ENCODE data around the gene RFTN1.
"Not testable (repeated sequence)": the region's sequence is repeated elsewhere in the genome, so short reads cannot be mapped to it uniquely, and the experiment has no call there.

RFTN1 gene

DNA sequence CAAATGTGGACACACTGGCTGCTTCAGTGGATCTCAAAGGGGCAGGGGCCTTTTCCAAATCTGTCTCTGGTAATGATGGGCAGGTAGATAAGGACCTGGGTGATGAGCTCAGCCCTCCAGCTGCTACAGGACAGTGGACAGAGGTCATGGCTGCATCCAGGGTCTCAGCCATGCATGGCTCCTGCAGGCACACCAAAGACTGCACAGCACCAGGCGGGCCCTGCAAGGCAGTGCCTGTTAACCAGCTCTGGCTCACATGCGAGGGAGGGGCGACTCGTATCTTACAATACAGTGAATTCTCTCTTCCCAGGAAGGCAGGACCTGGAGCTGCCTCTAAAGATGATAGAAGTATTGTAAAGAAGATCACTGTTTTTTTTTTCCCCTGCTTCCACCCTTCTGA lies 189.8 kb downstream of the RFTN1 start:
- H3K4me1 Mint-ChIP-seq, result peaks cover 28% of the 10 kb centered on the region
- no peak overlapping the region for H3K4me3 Mint-ChIP-seq
- H3K9me3 Mint-ChIP-seq, result no peaks in the 10 kb centered on the region
- no peak overlapping the region for H3K27ac Mint-ChIP-seq
- CTCF ChIA-PET, result interaction anchor here (0.9 to 13.5 kb wide), 3 partner anchors 11 to 38 kb away, joined by 3 to 246 read pairs (median 3); no protein-coding TSS in a partner anchor
- H3K27me3 Mint-ChIP-seq, result no peaks in the 10 kb centered on the region
- DNase-seq, result no peak
- peaks cover 82% of the 10 kb centered on the region for H3K36me3 Mint-ChIP-seq

DNA sequence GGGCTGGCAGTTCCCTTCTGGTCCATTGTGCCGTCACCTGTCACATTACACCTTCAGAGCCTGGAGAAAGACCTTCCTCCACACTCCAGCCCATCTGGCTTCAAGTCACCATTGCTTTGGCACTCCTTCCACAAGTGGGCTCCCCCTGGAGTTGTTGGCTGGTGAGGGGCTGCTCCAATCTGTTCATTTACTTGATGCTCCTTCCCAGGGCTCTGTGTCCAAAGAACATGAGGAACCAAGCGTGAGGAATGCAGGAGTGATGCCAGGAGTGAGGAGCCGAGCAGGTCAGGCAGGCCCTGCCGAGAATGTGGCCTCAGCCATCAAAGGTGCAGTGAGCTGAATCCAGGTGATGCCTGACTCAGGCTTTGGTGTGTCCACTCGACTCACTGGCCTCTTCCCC lies 191.3 kb downstream of the RFTN1 start:
- DNase-seq, result no peak
- CTCF ChIA-PET, result interaction anchor here (1.0 to 13.5 kb wide), 3 partner anchors 30 to 53 kb away, joined by 3 to 246 read pairs (median 4); no protein-coding TSS in a partner anchor
- peak overlapping the region; percentile 76 for H3K27ac Mint-ChIP-seq
- no peak overlapping the region for H3K4me3 Mint-ChIP-seq
- no peaks in the 10 kb centered on the region for H3K9me3 Mint-ChIP-seq
- H3K36me3 Mint-ChIP-seq, result peaks cover 84% of the 10 kb centered on the region
- peaks cover 43% of the 10 kb centered on the region for H3K4me1 Mint-ChIP-seq
- H3K27me3 Mint-ChIP-seq, result no peaks in the 10 kb centered on the region

DNA sequence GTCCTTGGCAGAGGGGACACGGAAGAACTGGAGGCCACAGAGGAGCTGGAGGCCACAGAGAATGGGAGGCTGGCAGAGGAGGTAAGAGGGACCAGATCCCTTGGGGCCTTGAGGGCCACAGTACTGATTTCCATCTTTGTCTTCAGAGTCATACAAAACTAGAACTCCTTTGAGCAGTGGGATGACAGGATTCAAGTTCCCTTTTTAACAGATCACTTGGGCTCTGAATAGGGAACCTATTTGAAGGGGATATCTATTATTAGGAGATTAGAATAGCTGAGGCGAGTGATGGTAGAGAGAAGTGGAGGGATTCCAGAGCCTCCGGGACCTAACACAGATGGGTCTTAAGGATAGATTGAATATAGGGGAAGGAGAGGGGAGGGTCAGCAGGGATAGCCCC lies 192.8 kb downstream of the RFTN1 start:
- Mint-ChIP-seq H3K27ac (peak overlapping the region; percentile 94), H3K9me3 (no peaks in the 10 kb centered on the region), H3K4me3 (no peak overlapping the region), H3K4me1 (peaks cover 58% of the 10 kb centered on the region), H3K27me3 (no peaks in the 10 kb centered on the region), H3K36me3 (peaks cover 87% of the 10 kb centered on the region)
- CTCF ChIA-PET, result interaction anchor here (1.1 to 13.5 kb wide), 13 partner anchors 12 to 235 kb away, joined by 3 to 246 read pairs (median 8); partner anchors contain the start of genes DPH3 and OXNAD1
- no peak for DNase-seq

DNA sequence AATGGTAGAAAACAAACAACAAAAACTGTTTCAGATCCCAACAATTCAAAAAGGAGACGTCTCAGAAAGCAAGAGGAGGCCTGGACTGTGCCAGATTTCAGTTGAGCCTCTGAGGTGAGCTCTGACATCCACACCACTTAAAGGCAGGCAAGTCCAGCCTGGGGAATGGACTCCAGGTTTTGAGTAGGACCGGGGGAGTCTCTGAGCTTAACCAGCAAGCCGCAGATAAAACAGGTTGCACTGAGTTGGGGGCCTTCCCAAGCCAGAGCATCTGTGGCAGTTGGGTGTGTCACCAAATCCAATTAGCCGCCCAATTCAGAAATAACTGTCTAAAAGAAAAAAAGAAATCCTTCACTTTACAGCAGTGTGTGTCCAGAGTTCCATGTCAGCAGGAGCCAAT lies 193.8 kb downstream of the RFTN1 start:
- no peaks in the 10 kb centered on the region for H3K9me3 Mint-ChIP-seq
- peak overlapping the region; percentile 94 for H3K27ac Mint-ChIP-seq
- peaks cover 68% of the 10 kb centered on the region for H3K4me1 Mint-ChIP-seq
- DNase-seq, result no peak
- peaks cover 88% of the 10 kb centered on the region for H3K36me3 Mint-ChIP-seq
- CTCF ChIA-PET, result interaction anchor here (0.6 to 13.5 kb wide), 19 partner anchors 13 to 1161 kb away, joined by 3 to 246 read pairs (median 5); partner anchors contain the start of genes DPH3 and OXNAD1
- H3K27me3 Mint-ChIP-seq, result no peaks in the 10 kb centered on the region
- no peak overlapping the region for H3K4me3 Mint-ChIP-seq

DNA sequence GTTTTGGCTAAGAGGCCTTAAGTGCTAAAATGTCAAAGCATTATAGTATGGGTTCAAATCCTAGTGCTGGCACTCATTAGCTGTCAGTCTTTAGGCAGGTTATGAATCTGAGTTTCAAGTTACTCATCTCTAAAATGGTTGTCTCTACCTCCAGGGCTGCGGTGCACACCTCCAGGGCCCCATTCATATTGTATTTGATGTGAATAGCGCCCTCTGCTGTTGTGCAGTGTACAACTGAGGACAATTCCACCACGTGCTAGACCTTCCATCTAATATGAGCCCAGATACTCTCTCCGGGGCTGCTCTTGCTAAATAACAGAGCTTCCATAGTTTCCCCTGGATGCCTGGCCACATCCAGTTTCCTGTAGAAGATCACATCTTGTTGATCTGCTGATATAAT lies 194.2 kb downstream of the RFTN1 start:
- CTCF ChIA-PET, result interaction anchor here (0.6 to 13.5 kb wide), 21 partner anchors 13 to 1161 kb away, joined by 3 to 246 read pairs (median 5); partner anchors contain the start of genes DPH3 and OXNAD1
- peaks cover 71% of the 10 kb centered on the region for H3K4me1 Mint-ChIP-seq
- H3K27me3 Mint-ChIP-seq, result no peaks in the 10 kb centered on the region
- no peak overlapping the region for H3K4me3 Mint-ChIP-seq
- DNase-seq, result peak; percentile 89
- H3K9me3 Mint-ChIP-seq, result no peaks in the 10 kb centered on the region
- peaks cover 89% of the 10 kb centered on the region for H3K36me3 Mint-ChIP-seq
- peak overlapping the region; percentile 94 for H3K27ac Mint-ChIP-seq

DNA sequence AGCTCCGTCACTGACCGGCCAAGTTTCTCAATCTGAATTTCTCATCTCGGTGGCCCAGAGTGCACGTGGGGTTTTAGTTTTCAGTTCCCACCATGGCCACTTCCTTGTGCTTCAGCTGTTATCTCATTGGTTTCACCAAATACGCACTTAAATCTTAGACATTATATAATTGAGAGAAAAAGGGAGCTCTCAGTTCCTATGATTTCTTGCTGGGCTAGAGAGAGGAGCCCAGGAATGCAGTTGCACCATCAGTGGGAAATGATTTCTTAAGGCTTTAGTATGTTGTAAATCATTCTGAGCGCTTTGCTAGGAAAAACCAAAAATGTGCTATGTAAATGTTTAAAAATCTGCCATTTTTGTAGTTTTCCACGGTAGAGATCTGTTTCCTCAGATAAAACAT lies 195.3 kb downstream of the RFTN1 start:
- Mint-ChIP-seq H3K4me3 (no peak overlapping the region), H3K9me3 (no peaks in the 10 kb centered on the region), H3K27ac (peak overlapping the region; percentile 94), H3K27me3 (no peaks in the 10 kb centered on the region), H3K36me3 (peaks cover 90% of the 10 kb centered on the region), H3K4me1 (peaks cover 81% of the 10 kb centered on the region)
- no peak for DNase-seq
- CTCF ChIA-PET, result interaction anchor here (0.6 to 13.5 kb wide), 11 partner anchors 12 to 233 kb away, joined by 3 to 246 read pairs (median 9); partner anchors contain the start of genes DPH3 and OXNAD1

DNA sequence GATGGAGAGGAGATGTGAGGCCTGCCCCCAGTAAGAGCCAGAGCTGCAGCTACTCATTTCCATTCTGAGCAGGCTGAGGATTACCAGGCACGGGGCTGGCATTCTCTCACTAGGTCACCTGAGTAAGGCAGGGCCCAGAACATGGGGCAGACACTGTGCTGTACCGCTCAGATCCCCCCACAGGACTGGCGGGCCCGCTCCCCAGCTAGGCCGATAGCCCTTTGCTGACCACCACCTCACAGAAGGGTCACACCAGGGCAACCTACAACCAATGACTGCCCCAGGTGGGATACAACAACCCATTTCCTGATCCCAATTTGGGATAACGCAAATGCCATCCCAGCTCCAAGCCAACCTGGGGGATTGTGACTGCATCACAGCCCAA lies 195.9 kb downstream of the RFTN1 start:
- CTCF ChIA-PET, result interaction anchor here (0.6 to 13.5 kb wide), 8 partner anchors 11 to 242 kb away, joined by 3 to 246 read pairs (median 11); partner anchors contain the start of genes DPH3 and OXNAD1
- no peaks in the 10 kb centered on the region for H3K9me3 Mint-ChIP-seq
- H3K27ac Mint-ChIP-seq, result peak overlapping the region; percentile 94
- DNase-seq, result no peak
- peaks cover 92% of the 10 kb centered on the region for H3K36me3 Mint-ChIP-seq
- no peak overlapping the region for H3K4me3 Mint-ChIP-seq
- peaks cover 86% of the 10 kb centered on the region for H3K4me1 Mint-ChIP-seq
- no peaks in the 10 kb centered on the region for H3K27me3 Mint-ChIP-seq

DNA sequence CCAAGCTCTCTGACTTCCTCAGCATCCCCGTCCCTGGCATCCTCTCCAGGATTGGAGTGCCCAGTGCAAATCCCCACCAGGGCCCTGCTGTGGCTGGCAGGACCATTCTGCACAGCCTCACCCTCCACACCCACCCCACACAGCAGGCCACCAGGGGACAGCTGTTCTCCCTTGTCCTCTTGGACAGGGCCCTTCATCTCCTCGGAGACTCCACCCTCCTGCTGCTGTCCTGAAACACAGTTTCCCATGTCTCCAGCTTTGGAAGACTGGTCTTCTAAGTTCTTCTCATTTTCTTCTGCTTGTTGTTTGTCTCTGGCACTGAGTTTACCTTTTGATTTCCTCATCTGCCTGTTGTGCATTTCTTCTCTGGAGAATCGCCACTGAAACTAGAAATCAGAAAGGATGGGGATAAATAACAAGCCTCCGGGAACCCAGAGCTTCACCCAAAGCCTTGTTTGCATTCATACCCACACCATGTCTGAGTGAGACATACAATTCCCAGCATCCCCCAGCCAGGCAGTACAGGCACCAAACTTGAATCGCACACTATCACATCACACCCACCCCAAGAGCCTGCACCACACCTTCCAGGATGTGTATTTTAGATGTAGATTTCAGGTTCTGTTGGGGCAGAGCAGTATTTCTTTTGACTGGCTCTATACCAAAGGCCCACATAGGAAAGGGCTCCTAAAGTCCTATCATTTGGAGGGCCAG lies 196.5 kb downstream of the RFTN1 start:
- no peaks in the 10 kb centered on the region for H3K9me3 Mint-ChIP-seq
- no peaks in the 10 kb centered on the region for H3K27me3 Mint-ChIP-seq
- H3K36me3 Mint-ChIP-seq, result peaks cover 92% of the 10 kb centered on the region
- H3K27ac Mint-ChIP-seq, result peak overlapping the region; percentile 94
- H3K4me3 Mint-ChIP-seq, result no peak overlapping the region
- no peak for DNase-seq
- CTCF ChIA-PET, result interaction anchor here (0.6 to 13.5 kb wide), 4 partner anchors 15 to 242 kb away, joined by 3 to 246 read pairs (median 25); partner anchors contain the start of genes DPH3 and OXNAD1
- peaks cover 91% of the 10 kb centered on the region for H3K4me1 Mint-ChIP-seq

DNA sequence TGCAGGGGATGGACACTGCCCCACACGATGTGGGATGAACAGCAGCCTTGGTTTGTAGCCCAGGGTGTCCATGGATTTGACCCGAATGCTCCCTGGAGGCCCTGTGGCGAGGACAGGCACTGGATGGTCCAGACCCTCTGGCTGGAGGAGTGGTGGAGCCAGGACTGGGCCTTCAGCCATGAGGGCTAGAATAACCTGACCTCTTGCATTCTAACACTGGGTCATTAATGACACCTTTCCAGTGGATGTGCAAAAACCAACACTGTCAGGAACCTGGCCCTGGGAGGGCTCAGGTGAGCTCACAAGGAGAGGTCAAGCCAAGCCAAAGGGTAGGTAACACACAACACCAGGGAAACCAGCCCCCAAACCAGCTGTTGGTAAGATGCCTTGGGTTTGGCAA lies 197.1 kb downstream of the RFTN1 start:
- Mint-ChIP-seq H3K4me3 (no peak overlapping the region), H3K27ac (peak overlapping the region; percentile 94), H3K36me3 (peaks cover 93% of the 10 kb centered on the region), H3K27me3 (no peaks in the 10 kb centered on the region), H3K4me1 (peaks cover 96% of the 10 kb centered on the region), H3K9me3 (no peaks in the 10 kb centered on the region)
- DNase-seq, result no peak
- CTCF ChIA-PET, result interaction anchor here (0.9 to 13.5 kb wide), 3 partner anchors 15 to 49 kb away, joined by 4 to 246 read pairs (median 46); partner anchors contain the start of genes DPH3 and OXNAD1

DNA sequence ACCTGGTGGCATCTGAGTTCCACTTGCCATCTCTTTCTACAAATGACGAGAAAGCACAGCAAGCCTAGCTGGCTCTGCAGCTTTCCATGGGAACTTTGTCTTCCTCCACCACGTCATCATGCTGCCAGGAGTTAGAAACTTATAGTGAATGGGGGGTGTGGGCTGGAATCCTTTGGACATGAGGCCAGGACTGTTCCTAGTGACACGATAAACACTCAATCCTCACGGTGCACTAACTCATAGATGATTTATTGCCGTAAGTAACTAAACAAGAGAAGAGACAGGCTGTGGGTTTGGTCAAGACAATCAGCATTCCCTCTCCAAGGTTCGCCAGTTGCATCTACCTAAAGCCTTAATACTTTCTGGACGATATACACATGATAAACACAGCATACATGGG lies 197.9 kb downstream of the RFTN1 start:
- H3K4me1 Mint-ChIP-seq, result peaks cover 93% of the 10 kb centered on the region
- DNase-seq, result no peak
- H3K36me3 Mint-ChIP-seq, result peaks cover 87% of the 10 kb centered on the region

DNA sequence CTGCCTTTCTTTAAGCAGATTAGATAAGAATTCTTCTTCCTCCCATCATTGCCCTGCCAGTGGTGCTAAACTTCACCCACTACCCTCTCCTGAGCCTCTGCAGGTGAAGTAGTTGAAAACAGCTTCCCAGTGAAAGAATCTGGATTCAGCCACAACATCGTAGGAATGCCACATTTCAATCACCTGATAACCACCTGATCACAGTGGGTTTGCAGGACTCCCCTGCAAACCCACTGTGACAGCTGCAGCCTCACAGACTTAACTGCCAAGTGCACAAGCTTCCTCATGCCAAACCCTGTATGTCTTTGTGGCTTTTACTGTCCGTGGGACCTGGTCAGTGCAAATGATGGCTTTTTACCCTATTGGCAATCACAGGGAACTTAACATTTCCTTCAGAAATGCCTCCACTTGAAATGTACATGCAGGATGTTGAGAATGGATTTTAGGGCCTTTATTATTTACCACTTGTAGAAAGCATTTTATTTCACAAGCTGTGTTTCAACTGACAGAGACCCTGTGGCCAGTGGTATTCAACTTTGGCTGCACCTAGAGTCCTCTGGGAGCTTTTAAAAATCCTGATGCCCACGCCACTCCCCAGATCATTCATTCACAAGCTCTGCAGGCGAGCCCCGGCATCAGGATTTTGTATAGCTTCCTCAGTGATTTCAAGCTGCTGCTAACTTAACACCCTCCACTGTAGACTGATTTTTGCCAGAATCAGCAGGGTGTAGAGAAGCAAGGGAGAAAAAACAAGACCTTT lies 199.4 kb downstream of the RFTN1 start:
- H3K27me3 Mint-ChIP-seq, result no peaks in the 10 kb centered on the region
- DNase-seq, result no peak
- peaks cover 94% of the 10 kb centered on the region for H3K4me1 Mint-ChIP-seq
- peaks cover 85% of the 10 kb centered on the region for H3K36me3 Mint-ChIP-seq
- H3K4me3 Mint-ChIP-seq, result no peak overlapping the region
- peak overlapping the region; percentile 94 for H3K27ac Mint-ChIP-seq
- CTCF ChIA-PET, result interaction anchor here (0.8 to 13.5 kb wide), 6 partner anchors 10 to 237 kb away, joined by 3 to 246 read pairs (median 3); partner anchors contain the start of gene RFTN1
- H3K9me3 Mint-ChIP-seq, result no peaks in the 10 kb centered on the region

More for the DNA sequence above, 197.9 kb downstream of the RFTN1 start:
- Mint-ChIP-seq H3K4me3 (no peak overlapping the region), H3K27me3 (no peaks in the 10 kb centered on the region), H3K9me3 (no peaks in the 10 kb centered on the region), H3K27ac (peak overlapping the region; percentile 94)
- CTCF ChIA-PET, result interaction anchor here (0.6 to 13.5 kb wide), 2 partner anchors 23 to 46 kb away, joined by 3 to 246 read pairs; no protein-coding TSS in a partner anchor

DNA sequence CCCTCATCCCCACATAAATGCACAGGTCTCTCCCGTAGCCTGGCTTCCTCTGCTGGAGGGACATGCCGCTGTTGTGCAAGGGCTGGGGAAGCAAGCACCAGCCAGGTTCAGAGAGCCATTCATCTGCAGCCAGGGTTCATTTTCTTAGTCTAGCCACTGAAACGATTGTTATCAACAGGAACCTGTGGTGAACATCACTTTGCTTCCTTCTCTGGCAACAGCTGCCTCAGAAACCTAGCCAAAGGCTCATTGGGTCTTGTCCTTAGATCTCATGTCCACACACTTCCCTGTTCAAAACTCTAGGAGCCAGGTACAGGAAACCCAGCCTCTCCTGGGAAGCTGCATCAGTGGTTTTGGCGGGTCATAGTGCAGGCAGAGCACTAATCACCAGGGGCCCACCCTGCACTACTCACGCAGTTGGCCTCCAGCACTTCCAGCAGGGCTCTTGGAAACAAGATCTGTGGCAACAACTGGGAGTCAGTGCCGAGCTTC lies 201.5 kb downstream of the RFTN1 start:
- CTCF ChIA-PET, result interaction anchor here (0.6 to 13.5 kb wide), 4 partner anchors 11 to 218 kb away, joined by 3 to 246 read pairs (median 3); no protein-coding TSS in a partner anchor
- H3K36me3 Mint-ChIP-seq, result peaks cover 84% of the 10 kb centered on the region
- no peaks in the 10 kb centered on the region for H3K27me3 Mint-ChIP-seq
- H3K27ac Mint-ChIP-seq, result peak overlapping the region; percentile 97
- H3K4me1 Mint-ChIP-seq, result peaks cover 93% of the 10 kb centered on the region
- peak; percentile 76 for DNase-seq
- H3K4me3 Mint-ChIP-seq, result peak overlapping the region; percentile 64
- H3K9me3 Mint-ChIP-seq, result no peaks in the 10 kb centered on the region

DNA sequence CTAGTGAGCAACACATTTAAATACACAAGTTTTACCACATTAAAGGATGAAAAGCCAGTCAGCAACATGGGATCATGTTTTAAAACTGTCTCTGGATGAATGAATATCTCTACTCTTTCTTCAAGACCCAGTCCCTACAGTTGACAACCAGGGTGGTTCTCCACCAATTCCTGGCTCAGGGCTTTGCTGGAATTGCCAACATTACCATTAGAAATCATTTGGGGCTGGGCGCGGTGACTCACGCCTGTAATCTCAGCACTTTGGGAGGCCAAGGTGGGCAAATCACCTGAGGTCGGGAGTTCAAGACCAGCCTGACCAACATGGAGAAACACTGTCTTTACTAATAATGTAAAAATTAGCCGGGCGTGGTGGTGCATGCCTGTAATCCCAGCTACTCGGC lies 203.0 kb downstream of the RFTN1 start:
- CTCF ChIA-PET, result not testable (repeated sequence)

DNA sequence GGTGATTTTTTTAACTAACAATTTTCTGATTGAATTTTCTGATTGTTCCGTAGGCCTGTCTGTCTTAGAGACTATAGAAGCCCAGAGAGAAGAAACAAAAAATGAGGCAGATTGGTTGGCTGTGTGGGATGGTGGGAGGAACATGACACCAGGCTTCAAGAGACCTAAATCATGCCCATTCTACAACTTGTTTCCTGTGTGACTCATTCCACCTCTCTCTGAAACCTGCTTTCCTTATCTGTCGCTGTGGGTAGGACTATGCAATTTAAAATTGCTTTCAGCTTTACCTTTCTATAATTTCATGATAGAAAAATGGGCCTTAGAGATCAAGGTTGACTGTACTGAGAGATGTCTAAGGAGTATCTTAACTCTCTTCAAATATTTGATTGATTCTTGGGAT lies 203.9 kb downstream of the RFTN1 start:
- H3K27ac Mint-ChIP-seq, result peak overlapping the region; percentile 96
- CTCF ChIA-PET, result no interaction called here
- H3K9me3 Mint-ChIP-seq, result no peaks in the 10 kb centered on the region
- no peaks in the 10 kb centered on the region for H3K27me3 Mint-ChIP-seq
- H3K4me3 Mint-ChIP-seq, result peak overlapping the region; percentile 72
- DNase-seq, result peak; percentile 71
- H3K36me3 Mint-ChIP-seq, result peaks cover 84% of the 10 kb centered on the region
- peaks cover 93% of the 10 kb centered on the region for H3K4me1 Mint-ChIP-seq

More for the DNA sequence above, 203.0 kb downstream of the RFTN1 start:
- peaks cover 93% of the 10 kb centered on the region for H3K4me1 Mint-ChIP-seq
- H3K9me3 Mint-ChIP-seq, DNase-seq, H3K27me3 Mint-ChIP-seq: not testable (repeated sequence)
- peaks cover 84% of the 10 kb centered on the region for H3K36me3 Mint-ChIP-seq
- peak overlapping the region; percentile 6 for H3K4me3 Mint-ChIP-seq
- peak overlapping the region; percentile 96 for H3K27ac Mint-ChIP-seq
